Activated CD4-positive, alpha-beta memory T cell treated with anti-CD3 and anti-CD28 coated beads for 36 hours (primary cell): Measurements from ENCODE around the gene ACVRL1. TPM values are rescaled to one million over a fixed set of nuclear protein-coding genes. Genes with fewer than 3 reads are reported as not detected.
A peak's percentile ranks its signal among the peaks of the same experiment; 100 is the strongest.
"Not testable (repeated sequence)": the region's sequence is repeated elsewhere in the genome, so short reads cannot be mapped to it uniquely, and the experiment has no call there.

ENCODE experiments used
- CTCF ChIA-PET: fragments of 350-600 bp; sonication (Branson Sonifier 250); formaldehyde crosslinking; loops from one replicate; lab custom pipeline; 2021; ENCODE audit warnings: antibody characterized with exemption, inconsistent platforms; lab: Charles Lee
- POLR2A ChIA-PET: fragments of 350-600 bp; sonication (Branson Sonifier 250); formaldehyde crosslinking; loops from one replicate; lab custom pipeline; 2021; ENCODE audit warnings: antibody characterized with exemption; lab: Charles Lee
- DNase-seq: peaks from one replicate; pipeline ENCODE4 v3.0.0-alpha.2; 2020
- H3K27ac Mint-ChIP-seq: one replicate; pipeline ENCODE4 v1.8.0; 2021; ENCODE audit warnings: mixed read lengths
- H3K27me3 Mint-ChIP-seq: one replicate; pipeline ENCODE4 v1.8.0; 2021; ENCODE audit warnings: mixed read lengths
- H3K36me3 Mint-ChIP-seq: one replicate; pipeline ENCODE4 v1.8.0; 2021; ENCODE audit warnings: mixed read lengths
- H3K4me1 Mint-ChIP-seq: one replicate; pipeline ENCODE4 v1.8.0; 2021; ENCODE audit warnings: low read depth, mixed read lengths
- H3K4me3 Mint-ChIP-seq: one replicate; pipeline ENCODE4 v1.8.0; 2021; ENCODE audit warnings: mild to moderate bottlenecking, mixed read lengths
- H3K9me3 Mint-ChIP-seq: one replicate; pipeline ENCODE4 v1.8.0; 2021; ENCODE audit warnings: mixed read lengths
- intact Hi-C: fragments of 100-400 bp; cut with micrococcal nuclease; formaldehyde crosslinking; loops from one replicate; pipeline ENCODE4 v1.15.1; 2023
- total RNA-seq, 2 experiments: library from RNA; stranded (reverse); gene quantifications; one replicate each; pipeline ENCODE4 v1.2.3, GENCODE V29; 2021

Gene ACVRL1
- total RNA-seq, 2 experiments from 2014 or later = not detected

- Mint-ChIP-seq H3K4me3 (no peak overlapping the region), H3K4me1 (no peaks in the 10 kb centered on the region), H3K36me3 (no peaks in the 10 kb centered on the region), H3K27me3 (no peaks in the 10 kb centered on the region), H3K9me3 (no peaks in the 10 kb centered on the region), H3K27ac (no peak overlapping the region)
- ChIA-PET CTCF (interaction anchor here (0.6 to 1.1 kb wide), 4 partner anchors 58 to 458 kb away, joined by 3 read pairs; no protein-coding TSS in a partner anchor), POLR2A (no interaction called here)
- intact Hi-C loops = loop anchor here (10.0 kb wide), 1 partner anchor 284 kb away; the partner anchor contains the start of gene SCN8A
- no peak for DNase-seq
Measured at GRCh38 chr12:51879102-51879501, 28.2 kb upstream of the ACVRL1 start.

- intact Hi-C loops = no loop called here
- DNase-seq = no peak
- Mint-ChIP-seq H3K4me3 (no peak overlapping the region), H3K27me3 (no peaks in the 10 kb centered on the region), H3K9me3 (peaks cover 8% of the 10 kb centered on the region), H3K4me1 (peaks cover 14% of the 10 kb centered on the region), H3K36me3 (no peaks in the 10 kb centered on the region), H3K27ac (no peak overlapping the region)
- ChIA-PET POLR2A (no interaction called here), CTCF (no interaction called here)
Measured at GRCh38 chr12:51883295-51883694, 24.0 kb upstream of the ACVRL1 start.

GRCh38 chr12:51883998-51884675, 23.2 kb upstream of the ACVRL1 start:
- CTCF ChIA-PET = interaction anchor here (0.7 to 3.1 kb wide), 3 partner anchors 38 to 254 kb away, joined by 3 to 14 read pairs (median 4); no protein-coding TSS in a partner anchor
- Mint-ChIP-seq H3K27ac (no peak overlapping the region), H3K27me3 (no peaks in the 10 kb centered on the region), H3K36me3 (no peaks in the 10 kb centered on the region), H3K4me3 (no peak overlapping the region), H3K4me1 (peaks cover 14% of the 10 kb centered on the region), H3K9me3 (peaks cover 8% of the 10 kb centered on the region)
- no peak for DNase-seq
- POLR2A ChIA-PET = no interaction called here
- intact Hi-C loops = no loop called here

GRCh38 chr12:51884676-51885229, 22.6 kb upstream of the ACVRL1 start:
- H3K4me3 Mint-ChIP-seq = no peak overlapping the region
- no peaks in the 10 kb centered on the region for H3K36me3 Mint-ChIP-seq
- DNase-seq = peak; percentile 30
- H3K4me1 Mint-ChIP-seq = peaks cover 14% of the 10 kb centered on the region
- H3K27ac Mint-ChIP-seq = no peak overlapping the region
- POLR2A ChIA-PET = no interaction called here
- CTCF ChIA-PET = interaction anchor here (0.7 to 3.1 kb wide), 3 partner anchors 38 to 255 kb away, joined by 3 to 14 read pairs (median 4); no protein-coding TSS in a partner anchor
- H3K27me3 Mint-ChIP-seq = no peaks in the 10 kb centered on the region
- H3K9me3 Mint-ChIP-seq = peaks cover 8% of the 10 kb centered on the region
- intact Hi-C loops = no loop called here

- CTCF ChIA-PET = interaction anchor here (0.9 to 3.3 kb wide), 12 partner anchors 9 to 140 kb away, joined by 3 to 18 read pairs (median 4); no protein-coding TSS in a partner anchor
- POLR2A ChIA-PET = interaction anchor here (0.6 to 1.5 kb wide), 3 partner anchors 65 to 317 kb away, joined by 3 to 6 read pairs (median 4); no protein-coding TSS in a partner anchor
Measured at GRCh38 chr12:51885294-51886020, 21.8 kb upstream of the ACVRL1 start.

GRCh38 chr12:51886021-51886710, 21.1 kb upstream of the ACVRL1 start:
- ChIA-PET POLR2A (interaction anchor here (0.6 to 1.5 kb wide), 3 partner anchors 65 to 316 kb away, joined by 3 to 6 read pairs (median 4); no protein-coding TSS in a partner anchor), CTCF (interaction anchor here (0.5 to 3.3 kb wide), 14 partner anchors 9 to 234 kb away, joined by 3 to 18 read pairs (median 4); no protein-coding TSS in a partner anchor)
- peaks cover 8% of the 10 kb centered on the region for H3K9me3 Mint-ChIP-seq
- no peaks in the 10 kb centered on the region for H3K36me3 Mint-ChIP-seq
- intact Hi-C loops = no loop called here
- no peaks in the 10 kb centered on the region for H3K27me3 Mint-ChIP-seq
- peak overlapping the region; percentile 56 for H3K27ac Mint-ChIP-seq
- peaks cover 14% of the 10 kb centered on the region for H3K4me1 Mint-ChIP-seq
- H3K4me3 Mint-ChIP-seq = peak overlapping the region; percentile 35
- DNase-seq = peak; percentile 69

More at GRCh38 chr12:51885294-51886020, 21.8 kb upstream of the ACVRL1 start:
- H3K27me3 Mint-ChIP-seq, H3K9me3 Mint-ChIP-seq, DNase-seq, H3K36me3 Mint-ChIP-seq, intact Hi-C loops, H3K4me3 Mint-ChIP-seq: not testable (repeated sequence)
- Mint-ChIP-seq H3K4me1 (peaks cover 14% of the 10 kb centered on the region), H3K27ac (peak overlapping the region; percentile 56)

- POLR2A ChIA-PET = interaction anchor here (0.6 kb wide), 1 partner anchor 486 kb away, joined by 3 read pairs; no protein-coding TSS in a partner anchor
- DNase-seq = no peak
- Mint-ChIP-seq H3K27me3 (no peaks in the 10 kb centered on the region), H3K4me1 (peaks cover 14% of the 10 kb centered on the region), H3K36me3 (no peaks in the 10 kb centered on the region), H3K27ac (no peak within 1 kb of the TSS), H3K4me3 (no peak within 1 kb of the TSS), H3K9me3 (peaks cover 8% of the 10 kb centered on the region)
- intact Hi-C loops = no loop called here
- CTCF ChIA-PET = interaction anchor here (0.8 to 3.3 kb wide), 4 partner anchors 12 to 138 kb away, joined by 3 to 18 read pairs (median 5); no protein-coding TSS in a partner anchor
Measured at GRCh38 chr12:51887476-51888315, 19.6 kb upstream of the ACVRL1 start, which contains the start of gene ANKRD33. TSS of gene ANKRD33 (plus strand) at chr12:51888103. CDS start at chr12:51888187, 84 bp downstream.

GRCh38 chr12:51888316-51889215, 18.7 kb upstream of the ACVRL1 start:
- intact Hi-C loops = no loop called here
- Mint-ChIP-seq H3K4me3 (no peak overlapping the region), H3K4me1 (peaks cover 14% of the 10 kb centered on the region), H3K27me3 (no peaks in the 10 kb centered on the region), H3K36me3 (no peaks in the 10 kb centered on the region), H3K9me3 (peaks cover 8% of the 10 kb centered on the region), H3K27ac (no peak overlapping the region)
- POLR2A ChIA-PET = no interaction called here
- DNase-seq = no peak
- CTCF ChIA-PET = interaction anchor here (1.8 to 3.3 kb wide), 2 partner anchors 13 to 92 kb away, joined by 5 to 18 read pairs; no protein-coding TSS in a partner anchor

GRCh38 chr12:51889216-51890132, 17.8 kb upstream of the ACVRL1 start:
- Mint-ChIP-seq H3K4me1 (peaks cover 14% of the 10 kb centered on the region), H3K27ac (no peak overlapping the region), H3K27me3 (no peaks in the 10 kb centered on the region), H3K36me3 (no peaks in the 10 kb centered on the region), H3K4me3 (no peak overlapping the region), H3K9me3 (peaks cover 8% of the 10 kb centered on the region)
- POLR2A ChIA-PET = no interaction called here
- DNase-seq = no peak
- CTCF ChIA-PET = interaction anchor here (1.8 kb wide), 1 partner anchor 91 kb away, joined by 5 read pairs; no protein-coding TSS in a partner anchor
- intact Hi-C loops = no loop called here
